Left ventricle myocardium inferior (tissue), 1 donor: ENCODE measurements around the gene CYP46A1. TPM values are rescaled to one million over a fixed set of nuclear protein-coding genes. Genes with fewer than 3 reads are reported as not detected.

Experiments
- DNase-seq: peaks from one replicate; pipeline ENCODE4 v3.0.0-alpha.2; 2020
- H3K27ac ChIP-seq: fragments of 200-600 bp; replicated peaks from 2 replicates; pipeline ENCODE4 v1.8.0; 2021
- H3K27me3 ChIP-seq: fragments of 200-600 bp; 2 replicates; pipeline ENCODE4 v1.8.0; 2021; ENCODE audit warnings: low read depth
- H3K36me3 ChIP-seq: fragments of 200-600 bp; 2 replicates; pipeline ENCODE4 v1.8.0; 2021
- H3K4me1 ChIP-seq: fragments of 200-600 bp; 2 replicates; pipeline ENCODE4 v1.8.0; 2021
- H3K4me3 ChIP-seq: fragments of 200-600 bp; 2 replicates; pipeline ENCODE4 v1.8.0; 2021; ENCODE audit warnings: mild to moderate bottlenecking, moderate library complexity
- H3K9me3 ChIP-seq: fragments of 200-600 bp; replicated peaks from 2 replicates; pipeline ENCODE4 v1.8.0; 2021
- CTCF ChIP-seq: fragments of 200-600 bp; IDR thresholded peaks from 2 replicates; pipeline ENCODE4 v1.8.0; 2021; ENCODE audit warnings: antibody characterized with exemption, mild to moderate bottlenecking, borderline replicate concordance
- intact Hi-C: fragments of 100-400 bp; cut with micrococcal nuclease; formaldehyde crosslinking; loops from one replicate; pipeline ENCODE4 v1.11.0; 2022
- total RNA-seq: library from RNA; stranded (reverse); fragmentation: NEBNext Ultra II Directional; extraction: Animal tissue kit (Norgen Biotek cat#: 25700); gene quantifications from one replicate; pipeline ENCODE4 v1.2.1, GENCODE V29; 2021
- donor health status: DM: no; HTN: yes; CAD: no; lungs with severe emphysema.

Gene CYP46A1
- total RNA-seq, 1 donor from 2014 or later, result 4.2 TPM

- peaks cover 7% of the 10 kb centered on the region for H3K4me1 ChIP-seq
- intact Hi-C loops, result no loop called here
- H3K27me3 ChIP-seq, result peaks cover 11% of the 10 kb centered on the region
- DNase-seq, result no peak
- TF ChIP-seq CTCF, result no peak
- no peak overlapping the region for H3K27ac ChIP-seq
- no peaks in the 10 kb centered on the region for H3K36me3 ChIP-seq
- H3K9me3 ChIP-seq, result no peaks in the 10 kb centered on the region
- no peak overlapping the region for H3K4me3 ChIP-seq
Measured at GRCh38 chr14:99724939-99725773, 41.1 kb downstream of the CYP46A1 start.

GRCh38 chr14:99725774-99726537, 41.9 kb downstream of the CYP46A1 start:
- H3K4me3 ChIP-seq, result no peak overlapping the region
- peaks cover 11% of the 10 kb centered on the region for H3K27me3 ChIP-seq
- intact Hi-C loops, result no loop called here
- no peak overlapping the region for H3K27ac ChIP-seq
- DNase-seq, result no peak
- no peaks in the 10 kb centered on the region for H3K9me3 ChIP-seq
- peaks cover 15% of the 10 kb centered on the region for H3K4me1 ChIP-seq
- H3K36me3 ChIP-seq, result no peaks in the 10 kb centered on the region
- TF ChIP-seq CTCF, result no peak

GRCh38 chr14:99726538-99727095, 42.5 kb downstream of the CYP46A1 start:
- peaks cover 11% of the 10 kb centered on the region for H3K27me3 ChIP-seq
- no peak for DNase-seq
- no peak overlapping the region for H3K27ac ChIP-seq
- intact Hi-C loops, result no loop called here
- H3K4me1 ChIP-seq, result peaks cover 22% of the 10 kb centered on the region
- H3K4me3 ChIP-seq, result no peak overlapping the region
- H3K36me3 ChIP-seq, result no peaks in the 10 kb centered on the region
- no peaks in the 10 kb centered on the region for H3K9me3 ChIP-seq
- TF ChIP-seq CTCF, result no peak

- Histone ChIP-seq H3K27me3 (peaks cover 11% of the 10 kb centered on the region), H3K36me3 (no peaks in the 10 kb centered on the region), H3K4me1 (peaks cover 28% of the 10 kb centered on the region), H3K4me3 (no peak overlapping the region), H3K9me3 (no peaks in the 10 kb centered on the region), H3K27ac (no peak overlapping the region)
- intact Hi-C loops, result no loop called here
- TF ChIP-seq CTCF, result no peak
- DNase-seq, result no peak
Measured at GRCh38 chr14:99727096-99727870, 43.2 kb downstream of the CYP46A1 start.
